ENCODE measurements around the gene SGSM1.

GRCh38 chr22:24855794-24856193 is 49.8 kb downstream of the SGSM1 start:
- TF ChIP-seq, protein P1, sequence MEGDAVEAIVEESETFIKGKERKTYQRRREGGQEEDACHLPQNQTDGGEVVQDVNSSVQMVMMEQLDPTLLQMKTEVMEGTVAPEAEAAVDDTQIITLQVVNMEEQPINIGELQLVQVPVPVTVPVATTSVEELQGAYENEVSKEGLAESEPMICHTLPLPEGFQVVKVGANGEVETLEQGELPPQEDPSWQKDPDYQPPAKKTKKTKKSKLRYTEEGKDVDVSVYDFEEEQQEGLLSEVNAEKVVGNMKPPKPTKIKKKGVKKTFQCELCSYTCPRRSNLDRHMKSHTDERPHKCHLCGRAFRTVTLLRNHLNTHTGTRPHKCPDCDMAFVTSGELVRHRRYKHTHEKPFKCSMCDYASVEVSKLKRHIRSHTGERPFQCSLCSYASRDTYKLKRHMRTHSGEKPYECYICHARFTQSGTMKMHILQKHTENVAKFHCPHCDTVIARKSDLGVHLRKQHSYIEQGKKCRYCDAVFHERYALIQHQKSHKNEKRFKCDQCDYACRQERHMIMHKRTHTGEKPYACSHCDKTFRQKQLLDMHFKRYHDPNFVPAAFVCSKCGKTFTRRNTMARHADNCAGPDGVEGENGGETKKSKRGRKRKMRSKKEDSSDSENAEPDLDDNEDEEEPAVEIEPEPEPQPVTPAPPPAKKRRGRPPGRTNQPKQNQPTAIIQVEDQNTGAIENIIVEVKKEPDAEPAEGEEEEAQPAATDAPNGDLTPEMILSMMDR (IDR thresholded peaks at IDR 0.05) = no peak
- no peak for TF ChIP-seq POLR2AphosphoS5 (IDR thresholded peaks at IDR 0.05)
- TF ChIP-seq EP300 (IDR thresholded peaks at IDR 0.05) = no peak

All from suprapubic skin (tissue), 4 donors.